HepG2 (cell line): ENCODE measurements around the gene IL4I1. TPM values are rescaled to one million over a fixed set of nuclear protein-coding genes. Genes with fewer than 3 reads are reported as not detected.
A peak's percentile ranks its signal among the peaks of the same experiment; 100 is the strongest.

Experiments
- ATAC-seq: fragments of 200-7000 bp; cut with Tn5 transposase; 3 replicates; pipeline ENCODE4 v1.9.1; 2020; ENCODE audit warnings: mild to moderate bottlenecking, moderate library complexity
- BruUV-seq: library from RNA; stranded (reverse); fragments of 400-500 nt; replicated peaks from 2 replicates; lab custom pipeline; 2021; lab: Mats Ljungman, UMichigan
- CTCF ChIA-PET: fragments of 300-600 bp; formaldehyde crosslinking; extraction: SDS; loops from one replicate; lab custom pipeline; 2021; ENCODE audit warnings: low total read pairs, inconsistent platforms, low intra/inter-chr PET ratio; lab: Yijun Ruan, JAX
- POLR2A ChIA-PET: fragments of 350-600 bp; sonication (Branson Sonifier 250); formaldehyde crosslinking; loops from one replicate; lab custom pipeline; 2020; ENCODE audit warnings: antibody characterized with exemption, inconsistent platforms; lab: Yijun Ruan, JAX
- DNase-seq: peaks from one replicate; pipeline ENCODE4 v3.0.0-alpha.2; 2015; ENCODE audit warnings: low spot score
- FAIRE-seq: peaks from 3 replicates; lab custom pipeline; 2011; peaks lifted over from hg19 to GRCh38; lab: Jason Lieb, UNC
- H2AFZ ChIP-seq: one replicate; pipeline ENCODE4 v1.6.1; 2011; ENCODE audit warnings: low read length, inconsistent platforms
- H3K27ac ChIP-seq: fragments of 300-600 bp; 3 replicates; pipeline ENCODE4 v1.8.0; 2011; ENCODE audit warnings: mixed run types, mild to moderate bottlenecking, mixed read lengths, low read length, inconsistent platforms; ENCODE audit not compliant: insufficient read depth; ENCODE audit errors: extremely low read length
- H3K27me3 ChIP-seq, 2 experiments: fragments of 200-600 bp in 1 of 2; 2 replicates in 1 of 2; 3 replicates in 1 of 2; pipeline versions ENCODE4 v1.6.0 to v1.8.0; 2011; ENCODE audit warnings: low read length in 2 of 2, mild to moderate bottlenecking in 2 of 2, moderate library complexity in 2 of 2, inconsistent platforms in 1 of 2; ENCODE audit not compliant: insufficient read depth in 2 of 2, control insufficient read depth in 1 of 2
- H3K36me3 ChIP-seq, 2 experiments: fragments of 200-600 bp in 1 of 2; replicated peaks in 1 of 2; 2 replicates in 1 of 2; 3 replicates in 1 of 2; pipeline versions ENCODE4 v1.5.1 to v1.8.0; 2011; ENCODE audit warnings: low read length in 2 of 2, inconsistent platforms in 1 of 2; ENCODE audit not compliant: insufficient read depth in 2 of 2, control insufficient read depth in 1 of 2
- H3K4me1 ChIP-seq: 2 replicates; pipeline ENCODE4 v1.5.1; 2012; ENCODE audit warnings: low read length, inconsistent platforms; ENCODE audit not compliant: insufficient read depth
- H3K4me2 ChIP-seq: 2 replicates; pipeline ENCODE4 v1.6.0; 2011; ENCODE audit warnings: low read depth, low read length, inconsistent platforms
- H3K4me3 ChIP-seq, 3 experiments: fragments of 200-600 bp in 1 of 3; sonication (generic), shearing (Covaris generic) in 1 of 3; replicated peaks in 1 of 3; 2 replicates each; pipeline ENCODE4 v1.5.1; 2011 to 2016; ENCODE audit warnings: low read length in 3 of 3, inconsistent platforms in 2 of 3, low read depth in 2 of 3, mild to moderate bottlenecking in 2 of 3, control low read depth in 1 of 3, mixed read lengths in 1 of 3; ENCODE audit not compliant: insufficient read depth in 1 of 3
- H3K79me2 ChIP-seq: one replicate; pipeline ENCODE4 v1.6.1; 2011; ENCODE audit warnings: low read length, inconsistent platforms; ENCODE audit not compliant: insufficient read depth
- H3K9ac ChIP-seq: 2 replicates; pipeline ENCODE4 v1.6.0; 2011; ENCODE audit warnings: mild to moderate bottlenecking, low read depth, low read length, inconsistent platforms; ENCODE audit not compliant: insufficient read depth
- H3K9me3 ChIP-seq: 2 replicates; pipeline ENCODE4 v1.5.1; 2012; ENCODE audit warnings: mild to moderate bottlenecking, low read length
- H4K20me1 ChIP-seq: 2 replicates; pipeline ENCODE4 v1.6.0; 2011; ENCODE audit warnings: inconsistent platforms, mild to moderate bottlenecking, low read length, moderate library complexity; ENCODE audit not compliant: insufficient read depth
- ZNF768 ChIP-seq: sonication (generic); formaldehyde crosslinking; IDR thresholded peaks from 2 replicates; pipeline ENCODE4 v1.4.0; 2020; ENCODE audit warnings: missing genetic modification reagents
- WGBS: methylation state at CpG from one replicate; pipeline ENCODE4 v1.1.6; 2017; ENCODE audit warnings: low lambda C conversion rate; 5-methylcytosine and 5-hydroxymethylcytosine counted together
- in situ Hi-C: cut with HindIII; loops from 2 replicates; pipeline ENCODE4 v1.10.0; 2017; ENCODE audit warnings: low pct_unique_long_range_greater_than_20kb; ENCODE audit not compliant: extremely low pct_ligation_motif_present
- intact Hi-C: fragments of 100-400 bp; cut with micrococcal nuclease; formaldehyde crosslinking; loops from one replicate; pipeline ENCODE4 v1.10.0; 2022; ENCODE audit not compliant: unreplicated experiment
- polyA plus RNA-seq, 8 experiments: library from polyadenylated mRNA; depleted of rRNA in 3 of 8; stranded (reverse) in 7 of 8; unstranded in 1 of 8; fragments of >200 nt; fragmentation: Illumina TruSeq in 4 of 8; extraction: Trizol in 4 of 8; gene quantifications; 2 replicates each; pipeline versions ENCODE4 v1.2.1 to v1.2.3, GENCODE V29; 2011 to 2016; ENCODE audit warnings: low read depth in 4 of 8, missing spikeins in 1 of 8, mixed read lengths in 1 of 8; ENCODE audit not compliant: insufficient read depth in 1 of 8
- total RNA-seq, 5 experiments: library from RNA; depleted of rRNA; stranded (reverse); fragments of >200 nt; fragmentation: Illumina TruSeq; extraction: Trizol; gene quantifications; 2 replicates each; pipeline ENCODE4 v1.2.3, GENCODE V29; 2016; ENCODE audit warnings: low read depth in 1 of 5
- TF ChIP-seq, protein P1 (sequence below): sonication (generic); formaldehyde crosslinking; IDR thresholded peaks from 2 replicates; pipeline ENCODE4 v1.4.0; 2020; ENCODE audit warnings: missing genetic modification reagents, borderline replicate concordance

Gene IL4I1
- total and polyA plus RNA-seq, 2 of the 13 experiments (the other 11 are each of a cell fraction or from before 2014, with no cell fraction given): not detected

DNA sequence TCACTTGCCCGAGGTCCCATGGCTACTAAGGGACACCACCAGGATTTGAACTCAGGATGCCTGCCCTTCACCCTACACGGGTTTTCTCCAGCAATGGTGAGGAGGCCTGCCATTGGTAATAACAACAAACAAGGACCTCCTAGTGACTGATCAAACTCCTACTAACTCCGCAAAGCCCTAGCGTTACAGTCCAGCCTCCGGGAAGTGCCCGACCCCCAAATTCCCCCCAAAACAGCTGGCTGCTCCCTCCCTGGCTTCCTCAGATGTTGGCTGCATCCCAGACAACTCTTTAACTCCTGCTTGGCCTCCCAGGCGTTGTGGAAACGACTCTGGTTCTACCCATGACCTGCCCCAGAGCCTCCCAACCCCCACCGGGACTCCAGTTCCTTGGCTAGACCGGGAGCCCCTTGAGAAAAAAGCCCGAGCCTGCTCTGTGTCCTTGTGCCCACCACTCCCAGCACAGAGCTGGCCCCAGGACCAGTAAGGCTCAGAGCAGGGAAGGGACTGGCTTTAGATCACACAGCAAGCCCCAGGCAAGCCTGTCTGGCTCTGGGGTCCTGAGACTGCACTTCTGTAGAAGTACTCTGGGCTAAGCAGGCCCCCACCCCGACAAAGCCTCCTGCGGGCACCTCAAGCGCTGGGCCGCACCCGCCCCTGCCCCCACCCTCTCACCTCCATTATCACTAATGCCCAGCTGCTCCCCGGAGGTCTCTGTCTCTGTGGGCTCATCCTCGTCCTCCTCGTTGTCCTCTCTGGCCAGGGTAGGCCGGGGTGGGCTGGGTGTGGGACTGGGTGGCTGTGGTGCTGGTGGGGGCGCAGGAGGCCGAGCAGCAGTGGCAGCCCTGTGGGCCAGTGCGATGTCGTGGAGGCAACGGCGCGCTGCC, 24.2 kb downstream of the IL4I1 start:
- POLR2A ChIA-PET: no interaction called here
- H3K9me3 ChIP-seq: no peaks in the 10 kb centered on the region
- CTCF ChIA-PET: no interaction called here
- no peaks in the 10 kb centered on the region; a peak in 1 of 5 replicates for H3K27me3 ChIP-seq
- H4K20me1 ChIP-seq: no peaks in the 10 kb centered on the region
- in situ Hi-C loops: no loop called here
- 0 out of 2 replicates have a peak, but pooled peaks have one; percentile 17 for TF ChIP-seq ZNF768 (CRISPR knock-in tag)
- TF ChIP-seq, protein P1, sequence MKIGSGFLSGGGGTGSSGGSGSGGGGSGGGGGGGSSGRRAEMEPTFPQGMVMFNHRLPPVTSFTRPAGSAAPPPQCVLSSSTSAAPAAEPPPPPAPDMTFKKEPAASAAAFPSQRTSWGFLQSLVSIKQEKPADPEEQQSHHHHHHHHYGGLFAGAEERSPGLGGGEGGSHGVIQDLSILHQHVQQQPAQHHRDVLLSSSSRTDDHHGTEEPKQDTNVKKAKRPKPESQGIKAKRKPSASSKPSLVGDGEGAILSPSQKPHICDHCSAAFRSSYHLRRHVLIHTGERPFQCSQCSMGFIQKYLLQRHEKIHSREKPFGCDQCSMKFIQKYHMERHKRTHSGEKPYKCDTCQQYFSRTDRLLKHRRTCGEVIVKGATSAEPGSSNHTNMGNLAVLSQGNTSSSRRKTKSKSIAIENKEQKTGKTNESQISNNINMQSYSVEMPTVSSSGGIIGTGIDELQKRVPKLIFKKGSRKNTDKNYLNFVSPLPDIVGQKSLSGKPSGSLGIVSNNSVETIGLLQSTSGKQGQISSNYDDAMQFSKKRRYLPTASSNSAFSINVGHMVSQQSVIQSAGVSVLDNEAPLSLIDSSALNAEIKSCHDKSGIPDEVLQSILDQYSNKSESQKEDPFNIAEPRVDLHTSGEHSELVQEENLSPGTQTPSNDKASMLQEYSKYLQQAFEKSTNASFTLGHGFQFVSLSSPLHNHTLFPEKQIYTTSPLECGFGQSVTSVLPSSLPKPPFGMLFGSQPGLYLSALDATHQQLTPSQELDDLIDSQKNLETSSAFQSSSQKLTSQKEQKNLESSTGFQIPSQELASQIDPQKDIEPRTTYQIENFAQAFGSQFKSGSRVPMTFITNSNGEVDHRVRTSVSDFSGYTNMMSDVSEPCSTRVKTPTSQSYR (CRISPR knock-in tag): no peak
- TF ChIP-seq, all 625 proteins: peak for 1
- Histone ChIP-seq H2AFZ (no peak overlapping the region), H3K79me2 (peaks cover 24% of the 10 kb centered on the region), H3K4me2 (no peak overlapping the region), H3K27ac (no peak overlapping the region), H3K9ac (no peak overlapping the region), H3K4me3 (no peak overlapping the region), H3K4me1 (peaks cover 38% of the 10 kb centered on the region), H3K36me3 (peaks cover 0 to 5% of the 10 kb centered on the region in 2 experiments; a peak in 3 of 5 replicates)
- 96% methylated on average over 18 of the region's 27 CpGs for WGBS
- DNase-seq: no peak
- BruUV-seq: no TSS peak
- no peak for FAIRE-seq
- intact Hi-C loops: no loop called here
- ATAC-seq: no peak
